OCI-LY1 (cell line): ENCODE data around the gene SSR2.

Source experiments
- H2AFZ ChIP-seq: fragments of 200-600 bp; sonication (generic), shearing (Covaris generic); 2 replicates; pipeline ENCODE4 v1.6.0; 2014; ENCODE audit warnings: antibody characterized with exemption, mild to moderate bottlenecking, low read length
- H3F3A ChIP-seq: fragments of 200-600 bp; sonication (generic), shearing (Covaris generic); 2 replicates; pipeline ENCODE4 v1.6.0; 2014; ENCODE audit warnings: mild to moderate bottlenecking, antibody characterized with exemption, low read length, moderate library complexity; ENCODE audit not compliant: insufficient read depth
- H3K27ac ChIP-seq: fragments of 200-600 bp; sonication (generic); 2 replicates; pipeline ENCODE4 v1.5.1; 2014; ENCODE audit warnings: low read length, mixed run types, mild to moderate bottlenecking, low read depth; ENCODE audit not compliant: poor library complexity, severe bottlenecking
- H3K27me3 ChIP-seq: fragments of 200-600 bp; sonication (generic); 2 replicates; pipeline ENCODE4 v1.6.0; 2014; ENCODE audit warnings: antibody characterized with exemption, mild to moderate bottlenecking, low read length, moderate library complexity; ENCODE audit not compliant: insufficient read depth
- H3K36me3 ChIP-seq: fragments of 200-600 bp; sonication (generic); 2 replicates; pipeline ENCODE4 v1.6.1; 2014; ENCODE audit warnings: mild to moderate bottlenecking, antibody characterized with exemption, low read length, moderate library complexity, mixed read lengths; ENCODE audit not compliant: insufficient read depth
- H3K4me1 ChIP-seq: fragments of 200-600 bp; sonication (generic); 2 replicates; pipeline ENCODE4 v1.5.1; 2014; ENCODE audit warnings: mild to moderate bottlenecking, low read length, moderate library complexity; ENCODE audit not compliant: insufficient read depth, severe bottlenecking
- H3K4me2 ChIP-seq: fragments of 200-600 bp; sonication (generic), shearing (Covaris generic); 2 replicates; pipeline ENCODE4 v1.6.1; 2014; ENCODE audit warnings: low read length
- H3K4me3 ChIP-seq: fragments of 200-600 bp; sonication (generic); 2 replicates; pipeline ENCODE4 v1.5.1; 2014; ENCODE audit warnings: low read length, low read depth, mild to moderate bottlenecking, mixed read lengths; ENCODE audit not compliant: poor library complexity, severe bottlenecking
- H3K79me2 ChIP-seq: fragments of 200-600 bp; shearing (Covaris generic); 2 replicates; pipeline ENCODE4 v1.6.1; 2016; ENCODE audit warnings: mixed run types, low read length, mixed read lengths; ENCODE audit not compliant: insufficient read depth
- H3K9ac ChIP-seq: fragments of 200-600 bp; sonication (generic), shearing (Covaris generic); 2 replicates; pipeline ENCODE4 v1.6.1; 2014; ENCODE audit warnings: mild to moderate bottlenecking, low read length, mixed read lengths
- H3K9me2 ChIP-seq: fragments of 200-600 bp; sonication (generic), shearing (Covaris generic); 2 replicates; pipeline ENCODE4 v1.6.1; 2014; ENCODE audit warnings: low read depth, mild to moderate bottlenecking, low read length, mixed read lengths
- H3K9me3 ChIP-seq: fragments of 200-600 bp; shearing (Covaris generic); 2 replicates; pipeline ENCODE4 v1.6.1; 2014; ENCODE audit warnings: low read length, mixed read lengths
- H4K20me1 ChIP-seq: fragments of 200-600 bp; sonication (generic), shearing (Covaris generic); 2 replicates; pipeline ENCODE4 v1.6.0; 2016; ENCODE audit warnings: mild to moderate bottlenecking, low read length; ENCODE audit not compliant: insufficient read depth
- EZH2 ChIP-seq: fragments of 200-600 bp; sonication (generic), shearing (Covaris generic); IDR thresholded peaks from 2 replicates; pipeline ENCODE4 v1.8.0; 2017; ENCODE audit warnings: borderline replicate concordance, mixed run types, mild to moderate bottlenecking, antibody characterized with exemption, low read length, moderate library complexity, mixed read lengths
- TF ChIP-seq, protein P1 (sequence below): fragments of 200-600 bp; sonication (generic), shearing (Covaris generic); IDR thresholded peaks from 2 replicates; pipeline ENCODE4 v1.5.1; 2017; ENCODE audit warnings: mild to moderate bottlenecking, antibody characterized with exemption, low read length, moderate library complexity, mixed read lengths

Gene SSR2

DNA sequence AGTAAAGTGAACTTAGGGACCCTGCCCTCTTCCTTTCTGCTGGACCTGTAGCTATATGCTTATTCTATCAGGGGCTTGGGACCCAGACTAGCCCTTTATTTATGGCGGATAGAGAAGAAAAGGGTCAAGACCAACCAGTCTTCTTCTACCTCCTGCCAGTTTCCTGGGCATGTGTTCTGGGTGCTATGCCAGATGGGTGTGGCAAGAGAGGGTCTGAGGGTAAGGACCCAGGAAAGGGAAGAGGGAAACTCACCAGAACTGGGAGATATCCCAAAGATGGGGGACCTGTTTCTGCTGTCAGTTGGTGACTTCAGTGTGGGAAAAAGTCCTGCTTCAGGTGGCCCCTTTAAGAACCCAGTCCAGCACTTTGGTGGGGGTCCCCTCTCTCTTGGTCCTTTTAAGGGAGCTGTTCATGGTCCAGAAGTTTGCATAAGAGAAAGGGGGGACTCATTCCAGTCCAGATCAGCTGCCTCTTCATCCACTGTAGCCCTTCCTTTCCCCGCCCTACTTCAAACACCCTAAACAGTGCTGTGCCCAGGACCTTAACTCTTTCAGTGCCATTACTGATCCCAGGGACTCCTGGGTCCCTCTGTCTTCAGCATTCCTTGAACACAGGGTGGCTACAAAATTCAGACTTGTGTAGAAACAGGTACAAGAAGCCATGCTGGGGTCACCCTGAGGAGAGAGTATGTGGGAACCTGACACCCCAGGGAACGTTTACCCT lies 18.4 kb downstream of the SSR2 start:
- H3K4me1 ChIP-seq: no peaks in the 10 kb centered on the region
- H3K9me3 ChIP-seq: no peaks in the 10 kb centered on the region
- no peak overlapping the region for H3K4me2 ChIP-seq
- TF ChIP-seq, protein P1, sequence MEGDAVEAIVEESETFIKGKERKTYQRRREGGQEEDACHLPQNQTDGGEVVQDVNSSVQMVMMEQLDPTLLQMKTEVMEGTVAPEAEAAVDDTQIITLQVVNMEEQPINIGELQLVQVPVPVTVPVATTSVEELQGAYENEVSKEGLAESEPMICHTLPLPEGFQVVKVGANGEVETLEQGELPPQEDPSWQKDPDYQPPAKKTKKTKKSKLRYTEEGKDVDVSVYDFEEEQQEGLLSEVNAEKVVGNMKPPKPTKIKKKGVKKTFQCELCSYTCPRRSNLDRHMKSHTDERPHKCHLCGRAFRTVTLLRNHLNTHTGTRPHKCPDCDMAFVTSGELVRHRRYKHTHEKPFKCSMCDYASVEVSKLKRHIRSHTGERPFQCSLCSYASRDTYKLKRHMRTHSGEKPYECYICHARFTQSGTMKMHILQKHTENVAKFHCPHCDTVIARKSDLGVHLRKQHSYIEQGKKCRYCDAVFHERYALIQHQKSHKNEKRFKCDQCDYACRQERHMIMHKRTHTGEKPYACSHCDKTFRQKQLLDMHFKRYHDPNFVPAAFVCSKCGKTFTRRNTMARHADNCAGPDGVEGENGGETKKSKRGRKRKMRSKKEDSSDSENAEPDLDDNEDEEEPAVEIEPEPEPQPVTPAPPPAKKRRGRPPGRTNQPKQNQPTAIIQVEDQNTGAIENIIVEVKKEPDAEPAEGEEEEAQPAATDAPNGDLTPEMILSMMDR: no peak
- TF ChIP-seq EZH2: no peak
- no peak overlapping the region for H2AFZ ChIP-seq
- no peaks in the 10 kb centered on the region for H3K36me3 ChIP-seq
- H3K79me2 ChIP-seq: no peaks in the 10 kb centered on the region
- H3K27ac ChIP-seq: no peak overlapping the region
- no peak overlapping the region for H3K4me3 ChIP-seq
- H3K9ac ChIP-seq: no peak overlapping the region
- H3F3A ChIP-seq: no peaks in the 10 kb centered on the region
- H3K9me2 ChIP-seq: no peaks in the 10 kb centered on the region
- H3K27me3 ChIP-seq: peaks cover 5% of the 10 kb centered on the region; the same call in 1 of the 2 replicates
- no peaks in the 10 kb centered on the region for H4K20me1 ChIP-seq

DNA sequence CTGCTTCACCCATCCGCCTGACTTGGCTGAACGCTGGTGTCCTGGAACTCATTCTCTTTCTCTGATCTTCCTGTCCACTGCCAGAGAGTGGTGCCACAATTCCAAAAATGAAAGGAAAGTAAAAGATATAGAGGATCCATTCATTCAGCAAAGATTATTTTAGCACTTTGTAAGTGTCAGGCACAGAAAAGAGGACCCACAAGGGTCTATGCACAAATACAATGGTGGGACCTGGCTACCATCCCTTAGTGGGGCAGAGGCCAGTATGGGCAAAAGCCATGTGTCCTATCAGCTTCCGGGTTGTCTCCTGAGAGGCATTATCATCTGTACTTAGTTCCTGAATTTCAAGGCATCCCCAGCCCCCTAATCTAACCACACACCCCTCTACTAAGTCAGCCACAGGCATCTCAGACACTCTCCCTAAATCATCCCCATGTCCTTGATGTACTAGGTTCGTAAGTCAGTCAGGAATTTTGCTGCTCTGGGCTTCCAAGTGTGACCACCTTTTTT lies 19.0 kb downstream of the SSR2 start:
- no peaks in the 10 kb centered on the region for H3K4me1 ChIP-seq
- no peaks in the 10 kb centered on the region for H3K79me2 ChIP-seq
- H3K9ac ChIP-seq: no peak overlapping the region
- H3K9me2 ChIP-seq: no peaks in the 10 kb centered on the region
- no peak overlapping the region for H2AFZ ChIP-seq
- H3F3A ChIP-seq: no peaks in the 10 kb centered on the region
- H3K27me3 ChIP-seq: peaks cover 5% of the 10 kb centered on the region; the same call in 1 of the 2 replicates
- TF ChIP-seq, protein P1: no peak
- H3K4me2 ChIP-seq: no peak overlapping the region
- H4K20me1 ChIP-seq: no peaks in the 10 kb centered on the region
- no peaks in the 10 kb centered on the region for H3K36me3 ChIP-seq
- no peak overlapping the region for H3K4me3 ChIP-seq
- no peak overlapping the region for H3K27ac ChIP-seq
- H3K9me3 ChIP-seq: no peaks in the 10 kb centered on the region

DNA sequence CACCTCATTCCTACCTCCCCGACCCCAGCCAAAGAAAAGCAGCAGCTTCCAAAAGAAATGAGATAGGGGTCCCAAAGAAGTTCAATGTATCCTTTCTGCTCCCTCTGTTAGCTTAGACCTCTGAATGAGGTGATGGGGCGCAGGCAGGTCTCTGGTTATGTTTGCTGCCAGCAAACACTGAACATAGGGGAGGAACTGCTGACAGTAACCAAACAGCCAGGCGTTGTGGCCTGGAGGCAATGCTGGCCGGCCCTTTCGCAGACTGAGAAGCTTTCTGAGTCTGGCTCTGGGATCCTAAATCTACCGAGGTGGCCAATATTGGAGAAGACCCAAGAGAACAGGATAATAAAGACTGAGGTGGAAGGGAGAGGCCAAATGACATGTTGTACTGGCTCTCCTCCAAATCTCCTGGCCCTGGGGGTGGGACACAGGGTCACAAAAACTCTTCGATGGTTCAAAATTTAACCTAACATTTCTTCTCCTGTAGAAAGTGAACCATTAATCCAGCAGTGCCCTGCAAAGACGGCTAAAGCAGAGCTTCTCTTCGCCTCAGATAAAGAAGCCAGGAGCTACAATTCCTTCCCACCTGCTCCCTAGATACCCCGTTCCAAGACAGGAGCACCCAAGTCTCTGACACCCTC lies 19.6 kb downstream of the SSR2 start:
- TF ChIP-seq, protein P1: no peak
- TF ChIP-seq EZH2: no peak
- Histone ChIP-seq H3K9me2 (no peaks in the 10 kb centered on the region), H3K27ac (no peak overlapping the region), H3K4me2 (no peak overlapping the region), H2AFZ (no peak overlapping the region), H3K9ac (no peak overlapping the region), H4K20me1 (no peaks in the 10 kb centered on the region), H3K36me3 (no peaks in the 10 kb centered on the region), H3K4me1 (no peaks in the 10 kb centered on the region), H3K4me3 (no peak overlapping the region), H3K27me3 (peaks cover 5% of the 10 kb centered on the region; the same call in 1 of the 2 replicates), H3F3A (no peaks in the 10 kb centered on the region), H3K79me2 (no peaks in the 10 kb centered on the region), H3K9me3 (no peaks in the 10 kb centered on the region)
